ENCODE data around the gene SNRPD2.

DNA sequence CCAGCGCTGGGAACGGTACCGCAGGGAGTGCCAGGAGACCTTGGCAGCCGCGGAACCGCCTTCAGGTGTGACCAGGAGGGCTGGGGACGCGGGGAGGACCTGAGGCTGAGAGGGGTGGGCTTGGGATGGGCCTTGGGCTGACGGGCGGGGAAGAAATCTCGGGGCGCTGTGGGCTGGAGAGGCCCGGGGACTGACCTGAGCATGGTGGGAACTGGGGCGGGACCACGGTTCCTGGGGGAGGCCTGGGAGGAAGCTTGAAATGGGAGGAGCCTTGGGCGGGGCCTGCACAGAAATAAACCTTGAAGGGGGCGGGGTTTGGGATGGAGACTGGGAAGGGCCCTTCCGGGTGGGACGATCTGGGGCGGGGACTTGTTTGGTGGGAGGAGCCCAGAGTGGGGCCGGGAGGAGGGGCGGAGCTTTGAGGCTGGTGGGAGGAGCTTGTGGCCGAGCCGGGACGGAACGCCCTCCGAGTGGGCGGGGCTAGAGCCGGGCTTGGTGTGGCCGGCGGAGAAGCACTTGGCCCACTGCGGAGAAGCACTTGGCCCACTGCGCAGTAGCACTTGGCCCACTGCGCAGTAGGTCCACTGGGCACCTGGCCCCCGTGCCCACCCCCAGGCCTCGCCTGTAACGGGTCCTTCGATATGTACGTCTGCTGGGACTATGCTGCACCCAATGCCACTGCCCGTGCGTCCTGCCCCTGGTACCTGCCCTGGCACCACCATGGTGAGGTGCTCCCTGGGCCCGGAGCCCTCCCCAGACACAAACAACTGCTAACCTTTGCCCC is 20.9 kb downstream of the SNRPD2 start:
- TF ChIP-seq POLR2A (IDR thresholded peaks at IDR 0.05) (no peak), CTCF (IDR thresholded peaks at IDR 0.05) (no peak)
